NB4 (cell line): Measurements from ENCODE around the gene PLD4.

Experiments
- CTCF ChIP-seq: IDR thresholded peaks from one replicate; pipeline ENCODE4 v1.5.1; 2012; ENCODE audit warnings: low read depth, low read length
- MAX ChIP-seq: IDR thresholded peaks from 2 replicates; pipeline ENCODE4 v1.6.1; 2011; ENCODE audit warnings: low read depth, low read length
- MYC ChIP-seq: IDR thresholded peaks from 2 replicates; pipeline ENCODE4 v1.6.1; 2011; ENCODE audit warnings: low read depth, low read length
- POLR2A ChIP-seq: IDR thresholded peaks from 2 replicates; pipeline ENCODE4 v1.6.1; 2011; ENCODE audit warnings: mild to moderate bottlenecking; ENCODE audit not compliant: insufficient read length; ENCODE audit errors: extremely low read depth

GRCh38 chr14:104956290-104956890 lies 31.7 kb downstream of the PLD4 start:
- TF ChIP-seq CTCF (no peak), POLR2A (no peak), MAX (no peak), MYC (no peak)
